Measurements from ENCODE around the gene NPL.

Gene NPL

GRCh38 chr1:182779530-182779929, 10.0 kb upstream of the NPL start:
- no peak for FAIRE-seq

- FAIRE-seq: no peak
Measured at GRCh38 chr1:182781841-182782586, 7.6 kb upstream of the NPL start.

DNA sequence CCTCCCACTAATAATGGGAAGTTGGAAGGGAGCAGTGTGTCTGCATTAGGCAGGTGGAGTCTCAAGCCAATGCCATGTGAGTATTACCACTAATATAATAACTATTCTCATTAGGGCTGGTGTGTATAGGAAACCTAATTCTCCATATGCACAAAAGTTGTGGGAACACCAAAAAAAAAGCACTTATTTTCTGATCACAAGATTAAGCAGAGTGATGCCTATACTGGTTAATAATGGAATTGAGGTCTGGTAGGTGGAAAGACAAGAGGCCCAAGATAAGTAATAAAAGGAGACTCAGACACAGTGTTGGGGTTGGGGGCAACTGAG, 7.0 kb upstream of the NPL start:
- FAIRE-seq: no peak

DNA sequence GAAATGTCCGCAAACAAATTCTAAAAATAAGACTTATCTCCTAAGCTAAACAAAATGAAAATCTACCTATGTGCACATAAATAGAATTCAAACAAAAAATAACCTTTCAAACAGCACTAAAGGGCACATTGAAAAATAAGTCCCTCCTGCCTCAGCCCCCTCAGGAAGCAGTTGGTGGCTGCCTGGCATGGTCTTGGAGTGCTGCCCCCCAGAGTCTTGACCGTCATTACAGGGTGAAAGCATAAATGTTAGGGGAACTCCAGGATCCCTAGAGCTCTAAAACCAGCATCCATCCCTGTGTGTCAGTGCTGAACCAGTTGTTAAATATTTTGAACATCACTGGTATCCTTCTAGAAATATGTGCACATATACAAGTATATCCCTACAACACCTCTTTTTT, 6.5 kb upstream of the NPL start:
- no peak for FAIRE-seq

DNA sequence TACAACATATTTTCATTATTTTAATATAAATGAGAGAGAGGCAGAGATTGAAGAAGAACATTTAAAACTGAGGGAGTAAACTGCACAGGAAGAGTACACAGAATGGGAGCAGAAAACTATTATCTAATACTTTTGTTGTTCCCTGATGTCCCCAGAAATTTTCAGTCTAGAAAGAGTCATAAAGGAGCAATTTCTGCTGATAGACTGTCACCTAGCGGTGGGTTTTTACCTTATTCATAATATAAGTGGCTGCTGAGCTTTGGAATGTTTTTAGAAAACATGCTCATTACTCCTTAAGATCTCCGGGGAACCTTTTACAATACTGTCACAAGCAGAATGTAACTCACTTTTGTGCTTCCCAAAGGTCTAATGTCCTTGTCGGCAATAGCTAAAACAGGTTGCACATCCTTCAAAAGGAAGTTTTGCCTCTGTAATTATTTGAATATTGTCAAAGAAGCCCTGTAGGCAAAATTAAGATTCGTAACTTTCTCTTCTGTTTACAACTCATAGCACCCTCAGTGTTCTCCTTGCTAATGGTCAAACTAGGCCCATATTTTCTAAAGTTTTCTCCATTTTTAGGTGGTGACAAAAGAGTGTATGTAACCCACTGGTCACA, 4.9 kb upstream of the NPL start:
- peak; percentile 75 for FAIRE-seq

DNA sequence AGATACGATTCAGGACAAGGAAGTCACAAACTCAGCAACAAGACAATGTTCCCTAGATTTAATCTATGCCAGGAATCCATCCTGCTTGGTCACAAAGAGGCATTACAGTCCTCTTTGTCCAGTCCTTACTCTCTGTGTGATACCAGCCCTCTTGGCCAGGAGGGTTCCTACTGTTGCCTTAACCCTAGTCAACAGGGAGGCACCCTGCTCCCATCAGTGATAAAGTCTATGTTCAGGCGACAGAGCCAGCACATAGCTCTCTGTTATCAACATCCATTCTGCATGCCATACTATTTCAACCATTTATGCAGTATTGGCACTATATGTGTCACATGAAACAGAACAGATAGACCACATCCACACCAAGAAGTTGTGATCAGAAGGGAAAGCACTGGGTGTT, 4.4 kb upstream of the NPL start:
- no peak for FAIRE-seq

GRCh38 chr1:182786223-182786994, 3.2 kb upstream of the NPL start:
- FAIRE-seq: peak; percentile 17

DNA sequence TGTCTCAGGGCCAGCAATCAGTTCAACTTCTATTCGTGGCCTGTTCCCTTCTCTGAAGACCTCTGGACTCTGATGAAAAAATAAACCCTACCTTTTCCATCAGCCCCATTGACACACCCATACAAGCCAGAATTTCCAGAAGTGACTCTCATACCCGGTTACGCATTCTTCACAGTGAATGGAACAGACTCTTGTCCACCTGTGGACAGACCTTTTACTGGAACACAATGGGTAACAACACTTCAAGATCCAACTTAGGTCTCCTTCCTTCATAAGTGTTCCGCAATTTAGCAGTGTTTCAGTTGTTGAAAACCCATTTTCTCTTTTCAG, 2.6 kb upstream of the NPL start:
- no peak for FAIRE-seq

DNA sequence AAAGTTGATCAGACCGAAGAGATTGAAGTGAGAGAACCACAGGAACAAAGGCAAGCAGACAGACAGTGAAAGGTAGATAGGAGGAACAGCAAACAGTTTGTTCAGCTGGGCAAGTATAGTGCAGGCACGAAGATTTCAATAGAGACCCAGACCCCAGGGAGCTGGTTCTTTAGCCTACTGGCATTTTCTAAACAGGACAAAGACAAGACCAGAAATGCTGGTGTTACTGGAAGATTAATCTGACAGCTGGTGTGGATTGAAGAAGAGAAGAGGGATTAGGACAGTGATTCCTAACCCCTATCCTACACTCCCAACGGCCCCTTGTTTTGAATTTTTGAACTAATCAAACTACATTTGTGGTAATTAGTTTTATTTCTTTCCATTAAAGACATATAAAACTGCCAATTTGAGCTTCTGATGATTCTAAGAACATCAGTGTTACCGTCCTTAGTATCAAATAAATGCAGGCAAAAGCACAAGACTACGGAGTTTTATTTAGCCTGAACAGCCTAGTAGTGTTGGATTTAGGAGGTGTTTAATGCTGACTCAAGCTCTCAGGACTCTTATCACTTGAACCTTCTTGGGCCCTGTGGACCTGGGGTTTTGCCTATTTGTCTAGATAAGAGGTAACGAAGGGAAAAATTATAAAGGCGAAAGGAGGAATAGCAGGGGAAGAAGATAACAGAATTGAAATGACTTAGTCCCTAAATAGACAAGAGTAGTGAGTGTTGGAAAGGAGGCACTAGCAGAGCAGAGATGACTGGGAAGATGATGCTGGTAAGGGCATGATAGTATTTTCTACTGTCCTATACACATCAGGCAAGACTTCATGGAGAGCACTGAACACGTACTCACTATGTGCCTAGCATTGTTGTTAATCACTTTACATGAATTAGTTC, 2.0 kb downstream of the NPL start:
- FAIRE-seq: no peak

DNA sequence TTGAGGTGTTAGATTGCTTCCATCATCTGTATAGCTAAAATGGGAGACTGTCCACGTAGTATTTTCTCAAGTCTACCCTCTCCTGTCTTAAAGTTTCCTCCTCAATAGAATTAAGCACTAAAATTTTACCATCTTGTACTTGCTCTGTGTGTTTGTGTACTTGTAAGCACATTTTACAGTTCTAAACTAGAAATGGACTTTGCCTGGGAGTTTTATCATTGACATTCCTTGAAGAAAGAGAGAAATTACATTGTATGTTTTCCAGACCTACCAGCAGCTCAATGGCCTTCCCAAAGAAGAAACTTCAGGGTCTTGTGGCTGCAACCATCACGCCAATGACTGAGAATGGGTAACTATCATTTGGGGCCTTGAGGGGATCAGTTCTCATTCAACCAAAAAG, 4.5 kb downstream of the NPL start:
- FAIRE-seq: no peak

DNA sequence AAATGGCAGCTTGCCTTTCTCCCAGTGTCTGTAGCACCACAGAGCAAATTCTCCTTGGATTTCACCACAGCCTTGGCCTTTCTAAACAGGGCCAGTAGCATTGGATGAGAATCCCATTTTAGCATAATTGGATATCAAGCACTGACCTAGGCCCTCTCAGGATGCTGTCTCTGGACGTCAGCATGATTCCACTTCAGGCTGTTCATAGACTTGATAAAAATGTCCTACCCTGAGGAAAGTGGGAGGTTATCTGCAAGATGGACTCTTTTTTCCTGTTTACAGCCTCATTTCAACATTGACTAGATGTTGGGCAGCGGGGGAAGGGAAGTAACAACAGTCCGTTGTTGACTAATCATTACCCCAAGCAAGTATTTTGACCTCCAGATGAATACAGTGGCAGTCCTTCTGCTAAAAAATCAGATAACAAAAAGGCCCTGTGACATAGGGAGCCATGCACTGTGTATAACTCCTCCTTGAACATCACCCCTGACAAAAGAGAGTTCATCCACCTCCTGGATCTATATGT, 5.2 kb downstream of the NPL start:
- no peak for FAIRE-seq

GRCh38 chr1:182795563-182796228, 6.1 kb downstream of the NPL start:
- no peak for FAIRE-seq

GRCh38 chr1:182802006-182802803, 12.6 kb downstream of the NPL start:
- FAIRE-seq: no peak

- FAIRE-seq: no peak
Measured at GRCh38 chr1:182803846-182804245, 14.3 kb downstream of the NPL start.

DNA sequence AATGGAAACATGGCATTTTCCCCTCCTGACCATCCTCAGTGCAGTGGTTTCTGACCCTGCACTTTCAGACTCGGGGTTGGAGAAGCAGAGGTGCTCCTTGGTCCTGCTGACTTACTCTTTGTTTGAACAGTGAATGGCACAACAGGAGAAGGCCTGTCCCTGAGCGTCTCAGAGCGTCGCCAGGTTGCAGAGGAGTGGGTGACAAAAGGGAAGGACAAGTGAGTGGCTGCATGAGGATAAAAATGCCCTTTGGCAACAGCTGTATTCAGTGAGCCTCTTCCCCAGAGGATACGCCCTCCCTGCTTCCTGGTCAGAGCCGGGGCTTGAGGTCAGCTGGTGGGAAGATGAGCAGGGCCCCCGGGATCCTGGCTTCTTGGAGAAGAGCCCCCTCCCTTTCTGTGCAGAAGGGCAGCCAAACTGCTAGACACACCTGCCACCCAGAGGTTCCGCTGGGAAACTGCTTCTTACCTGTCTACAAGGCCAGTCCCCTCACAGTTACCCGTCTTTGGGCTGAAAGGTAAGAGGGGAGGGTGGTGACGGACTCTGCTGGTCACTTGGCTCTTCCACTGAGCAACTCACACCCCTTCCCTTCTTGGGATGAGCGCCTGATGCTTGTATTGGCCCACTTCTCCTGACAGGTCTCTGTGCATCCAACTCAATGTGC, 16.6 kb downstream of the NPL start:
- no peak for FAIRE-seq

DNA sequence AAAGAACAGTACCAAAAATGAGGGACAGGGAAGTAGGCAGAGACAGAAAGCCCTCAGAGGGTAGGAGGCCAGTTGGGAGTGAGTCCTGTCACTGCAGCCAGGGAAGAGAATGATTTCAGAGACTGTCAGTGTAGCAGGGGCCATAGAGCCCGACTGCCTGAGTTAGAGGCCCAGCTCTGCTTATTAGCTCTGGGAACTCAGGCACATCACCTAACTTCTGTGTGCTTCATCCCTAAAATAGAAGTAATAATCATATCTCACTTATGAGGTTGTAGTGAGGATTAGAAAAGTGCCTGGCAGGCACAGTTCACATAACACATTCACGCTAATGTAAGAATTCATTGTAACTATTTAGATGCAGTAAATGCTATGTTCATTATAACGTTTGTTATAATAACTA, 18.3 kb downstream of the NPL start:
- FAIRE-seq: no peak

DNA sequence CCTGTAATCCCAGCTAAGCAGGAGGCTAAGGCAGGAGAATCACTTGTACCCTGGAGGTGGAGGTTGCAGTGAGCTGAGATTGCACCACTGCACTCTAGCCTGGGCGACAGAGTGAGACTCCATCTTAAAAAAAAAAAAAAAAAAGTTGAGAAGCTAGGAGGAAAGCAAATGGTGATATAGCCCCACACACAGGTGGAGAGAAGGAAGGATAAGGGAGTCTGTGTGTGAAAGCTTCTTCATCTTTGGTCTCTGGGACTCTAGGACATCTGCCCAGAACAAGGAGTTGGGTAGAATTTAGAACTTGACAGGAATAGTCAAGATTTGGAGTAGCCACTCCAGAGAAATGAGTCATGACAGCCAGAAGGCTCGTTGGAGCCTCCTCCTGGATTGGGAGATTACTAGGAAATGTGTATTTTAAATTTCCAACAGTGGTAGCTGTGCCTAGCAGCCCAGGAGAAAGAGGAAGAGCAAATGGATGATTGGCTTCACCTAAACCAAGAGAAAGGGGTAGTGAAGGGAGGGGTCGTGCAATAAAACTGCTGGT, 19.9 kb downstream of the NPL start:
- FAIRE-seq: no peak

- FAIRE-seq: no peak
Measured at GRCh38 chr1:182811975-182812722, 22.6 kb downstream of the NPL start.

DNA sequence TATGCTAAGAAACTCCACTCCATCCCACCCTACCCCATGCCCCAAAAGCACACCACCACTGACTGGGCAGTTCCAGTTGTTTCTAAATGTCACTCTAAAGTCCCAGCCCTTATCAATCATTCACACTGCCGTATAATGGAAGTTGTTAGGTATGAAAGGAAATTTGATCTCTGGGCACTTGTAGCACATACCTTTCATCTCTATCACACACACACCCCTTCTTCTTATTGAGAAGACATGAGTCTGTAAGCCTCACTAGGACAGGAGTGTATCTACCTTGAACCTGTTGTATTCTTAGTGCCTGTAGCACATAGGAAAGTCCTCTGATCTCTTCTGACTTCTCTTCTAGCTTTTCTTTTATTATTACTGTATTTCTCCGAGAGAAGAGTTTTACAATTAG, 27.3 kb downstream of the NPL start:
- no peak for FAIRE-seq

- FAIRE-seq: no peak
Measured at GRCh38 chr1:182817802-182818201, 28.2 kb downstream of the NPL start.

Data from G401.6 (cell line).